Uterus (tissue), 4 donors: ENCODE data around the gene IRX2. TPM values are rescaled to one million over a fixed set of nuclear protein-coding genes. Genes with fewer than 3 reads are reported as not detected.

ENCODE experiments used
- DNase-seq, 2 donors: peaks; one replicate each; pipeline ENCODE4 v3.0.0-alpha.2; 2019 to 2020
- H3K27ac ChIP-seq, 2 donors: fragments of 200-600 bp; sonication (generic); 1 replicate in 1 of 2; 2 replicates in 1 of 2; pipeline ENCODE4 v1.5.1; 2016 to 2018
- H3K27me3 ChIP-seq, 2 donors: fragments of 200-600 bp; sonication (generic); one replicate each; pipeline ENCODE4 v1.5.1; 2018 to 2019; ENCODE audit warnings: control low read depth in 1 of 2
- H3K36me3 ChIP-seq, 2 donors: fragments of 200-600 bp; sonication (generic); one replicate each; pipeline ENCODE4 v1.5.1; 2019; ENCODE audit warnings: control low read depth in 1 of 2
- H3K4me1 ChIP-seq, 2 donors: fragments of 200-600 bp; sonication (generic); one replicate each; pipeline ENCODE4 v1.5.1; 2018 to 2019; ENCODE audit warnings: control low read depth in 1 of 2
- H3K4me3 ChIP-seq, 2 donors: fragments of 200-600 bp; sonication (generic); 1 replicate in 1 of 2; 2 replicates in 1 of 2; pipeline ENCODE4 v1.5.1; 2018 to 2019; ENCODE audit warnings: mild to moderate bottlenecking in 1 of 2
- H3K9me3 ChIP-seq, 2 donors: fragments of 200-600 bp; sonication (generic); one replicate each; pipeline ENCODE4 v1.5.1; 2019; ENCODE audit warnings: control low read depth in 1 of 2
- CTCF ChIP-seq, 4 experiments: fragments of 200-600 bp in 2 of 4; fragments of 450-650 bp in 2 of 4; sonication (generic) in 2 of 4; IDR thresholded peaks; one replicate each; pipeline ENCODE4 v1.5.1; 2016 to 2019; ENCODE audit warnings: antibody characterized with exemption in 4 of 4, mild to moderate bottlenecking in 2 of 4, moderate library complexity in 1 of 4
- POLR2A ChIP-seq, 2 donors: fragments of 450-650 bp; IDR thresholded peaks; one replicate each; pipeline ENCODE4 v1.6.1; 2016; ENCODE audit warnings: antibody characterized with exemption in 2 of 2, mild to moderate bottlenecking in 1 of 2, moderate library complexity in 1 of 2
- intact Hi-C: fragments of 100-400 bp; cut with DNase I; formaldehyde crosslinking; loops from one replicate; pipeline ENCODE4 v1.15.1; 2023; ENCODE audit warnings: low total_unique reads
- total RNA-seq, 4 donors: library from RNA; depleted of rRNA in 3 of 4; stranded (reverse); fragments of >200 nt in 3 of 4; gene quantifications; one replicate each; pipeline versions ENCODE4 v1.1.0 to v1.2.4, GENCODE V29; 2014 to 2023
- donor health status: DM: yes; HTN: yes; CAD: no.

IRX2 gene
- total RNA-seq, 4 donors from 2014 or later: 0.77 TPM; not detected in 3

DNA sequence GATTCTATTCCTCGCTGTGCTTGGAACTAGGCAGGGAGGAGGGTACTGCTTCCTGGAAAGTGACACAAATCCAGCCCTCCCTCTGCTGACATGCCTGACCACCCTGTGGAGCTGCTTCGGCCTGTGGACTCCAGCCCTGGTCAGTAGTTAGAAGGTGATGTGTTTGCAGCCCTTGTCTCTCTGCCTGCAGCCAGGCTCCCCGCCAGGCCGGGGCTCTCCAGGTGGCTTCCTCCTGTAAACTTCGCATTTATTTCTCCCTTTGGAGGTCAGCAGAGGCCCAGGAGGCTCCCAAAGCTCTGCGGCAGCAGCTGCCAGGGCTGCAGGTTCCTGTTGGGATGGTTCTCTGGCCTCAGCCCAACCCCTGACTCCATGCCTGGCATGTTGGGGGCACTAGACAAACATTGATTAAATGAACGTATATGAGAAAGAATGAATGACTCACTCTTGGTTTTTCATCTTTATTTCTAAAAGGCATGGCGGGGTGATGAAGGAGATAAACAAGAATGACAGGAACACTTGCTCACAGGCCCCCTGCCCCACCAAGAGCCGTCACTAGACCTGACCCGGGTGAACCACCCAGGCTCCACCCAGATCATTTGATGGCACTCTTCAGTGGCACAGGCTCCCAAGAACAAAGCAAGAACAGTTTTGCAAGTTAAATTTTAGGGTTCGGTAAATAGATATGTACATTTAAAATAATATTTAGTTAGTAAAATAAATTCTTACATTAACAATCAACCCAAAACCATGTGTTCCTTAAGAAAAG, 8.4 kb upstream of the IRX2 start:
- H3K4me3 ChIP-seq: no peak overlapping the region
- intact Hi-C loops: no loop called here
- H3K27ac ChIP-seq: no peak overlapping the region
- TF ChIP-seq POLR2A (IDR thresholded peaks at IDR 0.05): no peak
- TF ChIP-seq CTCF (IDR thresholded peaks at IDR 0.05): no peak
- no peaks in the 10 kb centered on the region for H3K9me3 ChIP-seq
- H3K4me1 ChIP-seq: no peaks in the 10 kb centered on the region
- no peak for DNase-seq
- peaks cover 0 to 45% of the 10 kb centered on the region in 2 donors for H3K27me3 ChIP-seq
- no peaks in the 10 kb centered on the region for H3K36me3 ChIP-seq

GRCh38 chr5:2759091-2759490, 7.6 kb upstream of the IRX2 start:
- DNase-seq: no peak
- TF ChIP-seq CTCF (IDR thresholded peaks at IDR 0.05) (no peak), POLR2A (IDR thresholded peaks at IDR 0.05) (no peak)
- Histone ChIP-seq H3K4me3 (no peak overlapping the region), H3K27ac (no peak overlapping the region), H3K27me3 (peaks cover 0 to 53% of the 10 kb centered on the region in 2 donors), H3K9me3 (no peaks in the 10 kb centered on the region), H3K4me1 (no peaks in the 10 kb centered on the region), H3K36me3 (no peaks in the 10 kb centered on the region)
- intact Hi-C loops: no loop called here

- Histone ChIP-seq H3K27ac (no peak overlapping the region), H3K36me3 (no peaks in the 10 kb centered on the region), H3K4me3 (no peak overlapping the region), H3K27me3 (peaks cover 0 to 55% of the 10 kb centered on the region in 2 donors), H3K4me1 (no peaks in the 10 kb centered on the region), H3K9me3 (no peaks in the 10 kb centered on the region)
- DNase-seq: no peak
- intact Hi-C loops: no loop called here
- TF ChIP-seq CTCF (IDR thresholded peaks at IDR 0.05) (no peak), POLR2A (IDR thresholded peaks at IDR 0.05) (no peak)
Measured at GRCh38 chr5:2758632-2759031, 7.2 kb upstream of the IRX2 start.

GRCh38 chr5:2757563-2758351, 6.3 kb upstream of the IRX2 start:
- H3K27me3 ChIP-seq: peaks cover 0 to 63% of the 10 kb centered on the region in 2 donors
- no peak overlapping the region for H3K4me3 ChIP-seq
- DNase-seq: no peak
- no peaks in the 10 kb centered on the region for H3K4me1 ChIP-seq
- H3K9me3 ChIP-seq: no peaks in the 10 kb centered on the region
- no peak for TF ChIP-seq POLR2A (IDR thresholded peaks at IDR 0.05)
- TF ChIP-seq CTCF (IDR thresholded peaks at IDR 0.05): no peak
- H3K27ac ChIP-seq: no peak overlapping the region
- H3K36me3 ChIP-seq: no peaks in the 10 kb centered on the region
- intact Hi-C loops: no loop called here
